Fibroblast of lung (primary cell): Measurements from ENCODE around the gene OXCT2. TPM values are rescaled to one million over a fixed set of nuclear protein-coding genes. Genes with fewer than 3 reads are reported as not detected.
"Not testable (repeated sequence)": the region's sequence is repeated elsewhere in the genome, so short reads cannot be mapped to it uniquely, and the experiment has no call there.

Experiments used
- DNase-seq, 2 donors: peaks; one replicate each; pipeline versions ENCODE4 v3.0.0 to v3.0.0-alpha.2; 2010; ENCODE audit warnings: low read depth in 2 of 2
- H2AFZ ChIP-seq: 2 replicates; pipeline ENCODE4 v1.5.1; 2012; ENCODE audit warnings: low read length, control low read depth, inconsistent platforms
- H3K27ac ChIP-seq: 2 replicates; pipeline ENCODE4 v1.5.1; 2011; ENCODE audit warnings: low read length, control low read depth; ENCODE audit not compliant: insufficient read depth
- H3K27me3 ChIP-seq: 2 replicates; pipeline ENCODE4 v1.5.1; 2011; ENCODE audit warnings: mild to moderate bottlenecking, low read length; ENCODE audit not compliant: control insufficient read depth, insufficient read depth
- H3K36me3 ChIP-seq: 2 replicates; pipeline ENCODE4 v1.5.1; 2011; ENCODE audit warnings: low read length; ENCODE audit not compliant: control insufficient read depth, insufficient read depth
- H3K4me1 ChIP-seq: 2 replicates; pipeline ENCODE4 v1.5.1; 2011; ENCODE audit warnings: low read length; ENCODE audit not compliant: control insufficient read depth, insufficient read depth; ENCODE audit errors: extremely low read depth
- H3K4me2 ChIP-seq: 2 replicates; pipeline ENCODE4 v1.5.1; 2011; ENCODE audit warnings: low read length, control low read depth; ENCODE audit not compliant: insufficient read depth; ENCODE audit errors: extremely low read depth
- H3K4me3 ChIP-seq, 4 experiments: fragments of 200-600 bp in 1 of 4; sonication (generic) in 1 of 4; replicated peaks in 1 of 4; 2 replicates each; pipeline ENCODE4 v1.5.1; 2011 to 2016; ENCODE audit warnings: low read length in 4 of 4, low read depth in 3 of 4, mild to moderate bottlenecking in 3 of 4, control low read depth in 2 of 4, inconsistent platforms in 1 of 4, mixed read lengths in 1 of 4; ENCODE audit not compliant: insufficient read depth in 1 of 4; ENCODE audit errors: control extremely low read depth in 1 of 4
- H3K79me2 ChIP-seq: 2 replicates; pipeline ENCODE4 v1.5.1; 2012; ENCODE audit warnings: mild to moderate bottlenecking, low read length, inconsistent platforms; ENCODE audit not compliant: control insufficient read depth, insufficient read depth
- H3K9ac ChIP-seq: 2 replicates; pipeline ENCODE4 v1.5.1; 2011; ENCODE audit warnings: mild to moderate bottlenecking, low read length, control low read depth; ENCODE audit not compliant: insufficient read depth
- H3K9me3 ChIP-seq: 2 replicates; pipeline ENCODE4 v1.5.1; 2012; ENCODE audit warnings: low read depth, low read length; ENCODE audit not compliant: control insufficient read depth, insufficient read depth
- H4K20me1 ChIP-seq: 2 replicates; pipeline ENCODE4 v1.5.1; 2011; ENCODE audit warnings: low read length; ENCODE audit not compliant: control insufficient read depth, insufficient read depth; ENCODE audit errors: extremely low read depth
- EZH2 ChIP-seq: IDR thresholded peaks from 2 replicates; pipeline ENCODE4 v1.5.1; 2012; ENCODE audit warnings: low read length, control low read depth, mild to moderate bottlenecking; ENCODE audit errors: missing control alignments
- polyA minus RNA-seq: library from RNA; depleted of rRNA, polyadenylated mRNA; stranded (reverse); fragments of >200 nt; gene quantifications from 2 replicates; pipeline ENCODE4 v1.2.3, GENCODE V29; 2011; ENCODE audit warnings: low replicate concordance
- polyA plus RNA-seq, 2 donors: library from polyadenylated mRNA; depleted of rRNA in 1 of 2; stranded (reverse) in 1 of 2; unstranded in 1 of 2; fragments of >200 nt; gene quantifications; 2 replicates each; pipeline ENCODE4 v1.2.1, GENCODE V29; 2011 to 2012; ENCODE audit warnings: missing spikeins in 1 of 2
- total RNA-seq: library from RNA; depleted of rRNA; stranded (reverse); fragments of >200 nt; gene quantifications from 2 replicates; pipeline ENCODE4 v1.2.1, GENCODE V29; 2014
- TF ChIP-seq, protein P1 (sequence below), 2 donors: IDR thresholded peaks in 1 of 2; conservative IDR thresholded peaks in 1 of 2; 1 replicate in 1 of 2; 2 replicates in 1 of 2; pipeline ENCODE4 v1.5.1; 2011 to 2012; ENCODE audit warnings: low read length in 2 of 2, control low read depth in 1 of 2, inconsistent platforms in 1 of 2, low read depth in 1 of 2, mild to moderate bottlenecking in 1 of 2

Gene OXCT2
- total RNA-seq = 5.4 and 6.4 TPM in 2 replicates
- polyA plus RNA-seq = 0.62 and 1.0 TPM in 2 replicates
- 0.91 and 0.97 TPM in 2 replicates for polyA plus RNA-seq (2012)
- polyA minus RNA-seq = 1.0 and 3.4 TPM in 2 replicates

- not testable (repeated sequence) for H3K4me1 ChIP-seq, H3K27ac ChIP-seq, H3K27me3 ChIP-seq, H3K4me2 ChIP-seq, H4K20me1 ChIP-seq, H3K9ac ChIP-seq, DNase-seq, H3K36me3 ChIP-seq, H3K79me2 ChIP-seq, H3K9me3 ChIP-seq
- Histone ChIP-seq H3K4me3 (peak within 1 kb of the TSS in 3 of 4 experiments; percentile 12 to 42 (median 32)), H2AFZ (peak within 1 kb of the TSS; percentile 62)
These were observed at the start of gene OXCT2 for GRCh38 chr1:39771022-39771532. Gene OXCT2 (minus strand): TSS chr1:39771348. CDS start chr1:39771255, 93 bp downstream.

DNA sequence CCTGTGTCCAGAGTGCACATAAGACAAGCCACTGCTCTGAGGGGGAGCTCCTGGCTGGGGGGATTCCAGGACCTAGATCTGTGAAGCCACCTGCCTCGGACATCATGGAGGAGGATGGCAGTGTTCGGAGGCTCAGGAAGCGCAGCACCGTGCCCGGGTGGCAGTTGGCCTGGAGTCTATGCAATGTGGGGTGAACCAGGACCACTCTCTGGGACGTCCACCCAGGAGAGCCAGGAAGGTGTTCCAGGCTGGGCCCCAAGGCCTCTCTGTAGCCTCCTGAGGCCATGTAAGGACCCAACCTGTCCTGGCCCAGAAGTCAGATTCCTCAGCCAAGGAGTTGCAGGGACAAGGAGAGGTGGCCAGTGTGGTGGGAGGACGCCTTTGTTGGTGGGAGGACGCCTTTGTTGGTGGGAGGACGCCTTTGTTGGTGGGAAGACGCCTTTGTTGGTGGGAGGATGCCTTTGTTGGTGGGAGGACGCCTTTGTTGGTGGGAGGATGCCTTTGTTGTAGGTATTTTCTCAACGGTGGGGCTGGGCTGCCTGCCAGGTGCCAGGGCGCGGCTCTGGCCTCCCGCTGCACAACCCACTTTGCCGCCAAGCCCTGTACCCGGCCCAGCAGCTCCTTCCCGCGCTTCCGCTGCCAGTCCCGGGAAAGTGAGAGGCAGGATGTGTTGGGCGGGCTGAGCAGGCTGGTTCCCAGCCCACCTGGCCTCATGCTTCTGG lies 48.1 kb upstream of the OXCT2 start:
- Histone ChIP-seq H3K36me3 (no peaks in the 10 kb centered on the region), H3K4me2 (no peak overlapping the region), H3K9ac (no peak overlapping the region), H3K4me3 (no peak overlapping the region), H3K27ac (no peak overlapping the region), H3K79me2 (no peaks in the 10 kb centered on the region), H4K20me1 (no peaks in the 10 kb centered on the region), H3K4me1 (no peaks in the 10 kb centered on the region), H3K9me3 (no peaks in the 10 kb centered on the region), H3K27me3 (peaks cover 6% of the 10 kb centered on the region), H2AFZ (no peak overlapping the region)
- no peak for DNase-seq
- TF ChIP-seq, protein P1, sequence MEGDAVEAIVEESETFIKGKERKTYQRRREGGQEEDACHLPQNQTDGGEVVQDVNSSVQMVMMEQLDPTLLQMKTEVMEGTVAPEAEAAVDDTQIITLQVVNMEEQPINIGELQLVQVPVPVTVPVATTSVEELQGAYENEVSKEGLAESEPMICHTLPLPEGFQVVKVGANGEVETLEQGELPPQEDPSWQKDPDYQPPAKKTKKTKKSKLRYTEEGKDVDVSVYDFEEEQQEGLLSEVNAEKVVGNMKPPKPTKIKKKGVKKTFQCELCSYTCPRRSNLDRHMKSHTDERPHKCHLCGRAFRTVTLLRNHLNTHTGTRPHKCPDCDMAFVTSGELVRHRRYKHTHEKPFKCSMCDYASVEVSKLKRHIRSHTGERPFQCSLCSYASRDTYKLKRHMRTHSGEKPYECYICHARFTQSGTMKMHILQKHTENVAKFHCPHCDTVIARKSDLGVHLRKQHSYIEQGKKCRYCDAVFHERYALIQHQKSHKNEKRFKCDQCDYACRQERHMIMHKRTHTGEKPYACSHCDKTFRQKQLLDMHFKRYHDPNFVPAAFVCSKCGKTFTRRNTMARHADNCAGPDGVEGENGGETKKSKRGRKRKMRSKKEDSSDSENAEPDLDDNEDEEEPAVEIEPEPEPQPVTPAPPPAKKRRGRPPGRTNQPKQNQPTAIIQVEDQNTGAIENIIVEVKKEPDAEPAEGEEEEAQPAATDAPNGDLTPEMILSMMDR (conservative IDR thresholded peaks at IDR 0.05 in 1 of 2, IDR thresholded peaks at IDR 0.05 in 1 of 2; ENCODE audit: low read depth in 1 of 2, low read length in 2 of 2) = no peak
- TF ChIP-seq EZH2 = no peak

DNA sequence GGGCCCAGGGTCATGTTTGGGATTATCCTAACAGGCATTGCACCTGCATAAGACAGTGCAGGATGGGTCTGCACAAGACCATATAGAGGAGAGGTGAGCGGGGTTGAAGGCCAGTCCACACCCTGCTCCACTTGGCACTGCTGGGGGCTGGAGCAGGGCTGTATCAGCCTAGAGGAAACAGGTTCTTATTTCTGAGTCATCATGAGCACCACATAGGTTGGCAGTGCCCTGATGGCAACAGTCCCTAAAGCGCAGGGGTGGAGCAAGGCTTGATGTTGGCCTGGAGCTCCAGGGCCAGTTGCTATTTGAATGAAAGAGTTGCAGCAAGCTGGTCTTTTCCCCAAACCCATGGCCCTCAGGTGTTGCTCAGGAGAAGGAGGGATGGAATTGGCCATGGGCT lies 47.3 kb upstream of the OXCT2 start:
- Histone ChIP-seq H3K9ac (no peak overlapping the region), H3K4me2 (no peak overlapping the region), H3K27ac (no peak overlapping the region), H3K4me3 (no peak overlapping the region), H2AFZ (no peak overlapping the region), H3K79me2 (no peaks in the 10 kb centered on the region), H3K9me3 (no peaks in the 10 kb centered on the region), H3K4me1 (no peaks in the 10 kb centered on the region), H4K20me1 (no peaks in the 10 kb centered on the region), H3K27me3 (peaks cover 4% of the 10 kb centered on the region), H3K36me3 (no peaks in the 10 kb centered on the region)
- DNase-seq = no peak
- TF ChIP-seq EZH2 = no peak
- TF ChIP-seq, protein P1 (conservative IDR thresholded peaks at IDR 0.05 in 1 of 2, IDR thresholded peaks at IDR 0.05 in 1 of 2; ENCODE audit: low read depth in 1 of 2, low read length in 2 of 2) = no peak

DNA sequence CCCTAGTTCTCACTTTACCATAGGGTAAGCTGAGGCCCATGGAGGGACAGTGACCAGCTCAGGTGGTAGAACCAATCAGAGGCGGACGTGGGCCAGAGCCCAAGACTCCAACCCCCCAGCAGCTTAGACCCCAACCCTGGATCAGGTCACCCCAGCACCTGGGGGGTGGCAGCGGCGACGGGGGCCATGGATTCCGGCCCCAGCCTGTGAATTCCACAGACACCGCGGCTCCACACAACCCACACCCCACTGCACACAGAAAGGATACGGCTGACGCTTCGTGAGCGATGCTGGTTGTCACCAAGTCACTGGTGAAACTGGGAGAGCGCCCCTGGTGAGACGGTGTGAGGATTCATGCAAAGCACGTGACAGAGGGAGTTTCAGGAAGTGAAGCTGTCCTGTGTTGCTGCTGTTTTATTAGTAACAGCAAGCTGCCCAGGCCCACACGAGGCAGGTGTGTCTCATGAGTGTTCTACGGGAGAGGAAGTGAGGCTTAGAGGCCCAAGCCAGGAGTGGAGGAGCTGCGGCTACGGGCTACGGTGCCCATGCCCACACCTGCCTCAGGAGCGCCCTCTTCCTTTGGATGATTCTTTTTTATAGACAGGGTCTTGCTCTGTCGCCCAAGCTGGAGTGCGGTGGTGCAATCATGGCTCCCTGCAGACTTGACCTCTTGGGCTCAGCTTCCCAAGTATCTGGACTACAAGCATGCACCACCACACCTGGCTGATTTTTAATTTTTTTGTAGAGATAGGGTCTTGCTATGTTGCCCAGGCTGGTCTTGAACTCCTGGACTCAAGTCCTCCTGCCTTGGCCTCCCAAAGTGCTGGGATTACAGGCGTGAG lies 46.2 kb upstream of the OXCT2 start:
- H4K20me1 ChIP-seq, H3K79me2 ChIP-seq, H3K36me3 ChIP-seq, H3K27me3 ChIP-seq, H3K27ac ChIP-seq, H3K9ac ChIP-seq, H3K4me3 ChIP-seq, H3K9me3 ChIP-seq, H3K4me2 ChIP-seq, DNase-seq, H2AFZ ChIP-seq, H3K4me1 ChIP-seq: not testable (repeated sequence)
